ENCODE data around the gene SUPT5H. TPM values are rescaled to one million over a fixed set of nuclear protein-coding genes. Genes with fewer than 3 reads are reported as not detected.

The SUPT5H gene
- total and polyA plus RNA-seq, 10 of the 15 experiments (the other 5 are each of a cell fraction or from before 2014, with no cell fraction given), result 27.2 to 194 (median 83.6) TPM

GRCh38 chr19:39509233-39509632, 63.9 kb downstream of the SUPT5H start:
- no peak overlapping the region for H3K27ac ChIP-seq (ENCODE audit: control insufficient read depth, insufficient read depth)
- peaks cover 0 to 4% of the 10 kb centered on the region in 2 experiments; a peak in 2 of 4 replicates for H3K27me3 ChIP-seq (replicated peaks in 1 of 2; ENCODE audit: control insufficient read depth in 2 of 2, insufficient read depth in 2 of 2, low read length in 1 of 2)
- no peaks in the 10 kb centered on the region for H3K79me2 ChIP-seq (ENCODE audit: control insufficient read depth, insufficient read depth, low read length)
- H2AFZ ChIP-seq (ENCODE audit: control insufficient read depth, low read depth, low read length), result no peak overlapping the region
- H4K20me1 ChIP-seq (ENCODE audit: control insufficient read depth, insufficient read depth), result no peaks in the 10 kb centered on the region
- ChIA-PET CTCF (interaction anchor here (0.8 to 1.3 kb wide), 2 partner anchors 35 to 163 kb away, joined by 3 read pairs; no protein-coding TSS in a partner anchor), POLR2A (interaction anchor here (0.7 kb wide), 1 partner anchor 50 kb away, joined by 3 read pairs; no protein-coding TSS in a partner anchor), RAD21 (ENCODE audit: unreplicated experiment) (no interaction called here), SMC1A (ENCODE audit: uncharacterized antibody, unreplicated experiment) (interaction anchor here (0.6 kb wide), 1 partner anchor 298 kb away, joined by 3 read pairs; no protein-coding TSS in a partner anchor)
- BruUV-seq (replicated peaks), result no TSS peak
- H3K36me3 ChIP-seq (ENCODE audit: control insufficient read depth in 2 of 2, insufficient read depth in 2 of 2, low read length in 1 of 2), result no peaks in the 10 kb centered on the region
- DNase-seq (ENCODE audit: low read depth, low spot score), result no peak
- no peak for FAIRE-seq
- peaks cover 8% of the 10 kb centered on the region; the same call in 1 of the 2 replicates for H3K4me1 ChIP-seq (ENCODE audit: control insufficient read depth, insufficient read depth, low read length)
- H3K9me3 ChIP-seq (replicated peaks; ENCODE audit: control insufficient read depth, insufficient read depth, low read length), result no peaks in the 10 kb centered on the region
- H3K4me3 ChIP-seq, result no peak overlapping the region
- 53% methylated on average over 2 of the region's 2 CpGs for WGBS (ENCODE audit: insufficient coverage, insufficient replicate concordance, low lambda C conversion rate, missing lambda C conversion rate)
- intact Hi-C loops (cut with micrococcal nuclease; ENCODE audit: unreplicated experiment), result no loop called here
- TF ChIP-seq CBX3 (IDR thresholded peaks at IDR 0.05; ENCODE audit: borderline replicate concordance, low read depth) (no peak), HDAC6 (IDR thresholded peaks at IDR 0.05; ENCODE audit: unreplicated experiment) (no peak), TAF1 (IDR thresholded peaks at IDR 0.05; ENCODE audit: borderline replicate concordance, low read depth, low read length) (no peak), SPI1 (IDR thresholded peaks at IDR 0.05; ENCODE audit: borderline replicate concordance, insufficient read depth, low read depth, low read length) (no peak)
- TF ChIP-seq, protein P1, sequence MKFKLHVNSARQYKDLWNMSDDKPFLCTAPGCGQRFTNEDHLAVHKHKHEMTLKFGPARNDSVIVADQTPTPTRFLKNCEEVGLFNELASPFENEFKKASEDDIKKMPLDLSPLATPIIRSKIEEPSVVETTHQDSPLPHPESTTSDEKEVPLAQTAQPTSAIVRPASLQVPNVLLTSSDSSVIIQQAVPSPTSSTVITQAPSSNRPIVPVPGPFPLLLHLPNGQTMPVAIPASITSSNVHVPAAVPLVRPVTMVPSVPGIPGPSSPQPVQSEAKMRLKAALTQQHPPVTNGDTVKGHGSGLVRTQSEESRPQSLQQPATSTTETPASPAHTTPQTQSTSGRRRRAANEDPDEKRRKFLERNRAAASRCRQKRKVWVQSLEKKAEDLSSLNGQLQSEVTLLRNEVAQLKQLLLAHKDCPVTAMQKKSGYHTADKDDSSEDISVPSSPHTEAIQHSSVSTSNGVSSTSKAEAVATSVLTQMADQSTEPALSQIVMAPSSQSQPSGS (IDR thresholded peaks at IDR 0.05; ENCODE audit: low read length), result no peak
- TF ChIP-seq, protein P2, sequence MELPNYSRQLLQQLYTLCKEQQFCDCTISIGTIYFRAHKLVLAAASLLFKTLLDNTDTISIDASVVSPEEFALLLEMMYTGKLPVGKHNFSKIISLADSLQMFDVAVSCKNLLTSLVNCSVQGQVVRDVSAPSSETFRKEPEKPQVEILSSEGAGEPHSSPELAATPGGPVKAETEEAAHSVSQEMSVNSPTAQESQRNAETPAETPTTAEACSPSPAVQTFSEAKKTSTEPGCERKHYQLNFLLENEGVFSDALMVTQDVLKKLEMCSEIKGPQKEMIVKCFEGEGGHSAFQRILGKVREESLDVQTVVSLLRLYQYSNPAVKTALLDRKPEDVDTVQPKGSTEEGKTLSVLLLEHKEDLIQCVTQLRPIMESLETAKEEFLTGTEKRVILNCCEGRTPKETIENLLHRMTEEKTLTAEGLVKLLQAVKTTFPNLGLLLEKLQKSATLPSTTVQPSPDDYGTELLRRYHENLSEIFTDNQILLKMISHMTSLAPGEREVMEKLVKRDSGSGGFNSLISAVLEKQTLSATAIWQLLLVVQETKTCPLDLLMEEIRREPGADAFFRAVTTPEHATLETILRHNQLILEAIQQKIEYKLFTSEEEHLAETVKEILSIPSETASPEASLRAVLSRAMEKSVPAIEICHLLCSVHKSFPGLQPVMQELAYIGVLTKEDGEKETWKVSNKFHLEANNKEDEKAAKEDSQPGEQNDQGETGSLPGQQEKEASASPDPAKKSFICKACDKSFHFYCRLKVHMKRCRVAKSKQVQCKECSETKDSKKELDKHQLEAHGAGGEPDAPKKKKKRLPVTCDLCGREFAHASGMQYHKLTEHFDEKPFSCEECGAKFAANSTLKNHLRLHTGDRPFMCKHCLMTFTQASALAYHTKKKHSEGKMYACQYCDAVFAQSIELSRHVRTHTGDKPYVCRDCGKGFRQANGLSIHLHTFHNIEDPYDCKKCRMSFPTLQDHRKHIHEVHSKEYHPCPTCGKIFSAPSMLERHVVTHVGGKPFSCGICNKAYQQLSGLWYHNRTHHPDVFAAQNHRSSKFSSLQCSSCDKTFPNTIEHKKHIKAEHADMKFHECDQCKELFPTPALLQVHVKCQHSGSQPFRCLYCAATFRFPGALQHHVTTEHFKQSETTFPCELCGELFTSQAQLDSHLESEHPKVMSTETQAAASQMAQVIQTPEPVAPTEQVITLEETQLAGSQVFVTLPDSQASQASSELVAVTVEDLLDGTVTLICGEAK (IDR thresholded peaks at IDR 0.05; ENCODE audit: borderline replicate concordance), result no peak
- in situ Hi-C loops (cut with MboI), result no loop called here
- no peak overlapping the region for H3K9ac ChIP-seq (ENCODE audit: control insufficient read depth, insufficient read depth, low read length)
- no peak overlapping the region for H3K4me2 ChIP-seq (ENCODE audit: control insufficient read depth, insufficient read depth)
- ATAC-seq, result no peak

All from GM12878 (cell line).